A549 (cell line): Measurements from ENCODE around the gene ADAMTSL5. TPM values are rescaled to one million over a fixed set of nuclear protein-coding genes. Genes with fewer than 3 reads are reported as not detected.

ENCODE experiments used
- ATAC-seq, 2 experiments: fragments of 200-7000 bp in 1 of 2; fragments of >200 bp in 1 of 2; cut with Nextera tagmentation in 1 of 2; cut with Tn5 transposase in 1 of 2; 3 replicates each; pipeline versions ENCODE4 v1.8.0 to v1.9.1; 2018 to 2020; ENCODE audit warnings: mild to moderate bottlenecking in 1 of 2, moderate library complexity in 1 of 2
- CTCF ChIA-PET: fragments of 300-600 bp; sonication (Branson Sonifier 250); formaldehyde crosslinking; extraction: SDS; loops from one replicate; lab custom pipeline; 2021; ENCODE audit warnings: antibody characterized with exemption, inconsistent platforms; lab: Yijun Ruan, JAX
- POLR2A ChIA-PET: fragments of 350-600 bp; formaldehyde crosslinking; extraction: SDS; loops from one replicate; lab custom pipeline; 2021; ENCODE audit warnings: antibody characterized with exemption, inconsistent platforms; lab: Yijun Ruan, JAX
- DNase-seq, 2 experiments: peaks; one replicate each; pipeline versions ENCODE4 v3.0.0 to v3.0.0-alpha.2; 2011 to 2016; ENCODE audit warnings: low read depth in 1 of 2, low spot score in 1 of 2
- FAIRE-seq: peaks from 2 replicates; lab custom pipeline; 2011; peaks lifted over from hg19 to GRCh38; lab: Jason Lieb, UNC
- H3K27ac ChIP-seq, 2 experiments: fragments of >200 bp; sonication (Bioruptor Twin); formaldehyde crosslinking; 3 replicates each; pipeline ENCODE4 v1.5.1; 2016 to 2017
- H3K4me1 ChIP-seq: fragments of >200 bp; sonication (Bioruptor Twin); formaldehyde crosslinking; 3 replicates; pipeline ENCODE4 v1.6.1; 2016
- H3K4me2 ChIP-seq: fragments of >200 bp; sonication (Bioruptor Twin); formaldehyde crosslinking; 3 replicates; pipeline ENCODE4 v1.6.1; 2016
- H3K4me3 ChIP-seq: fragments of >200 bp; sonication (Bioruptor Twin); formaldehyde crosslinking; 3 replicates; pipeline ENCODE4 v1.5.1; 2016
- H3K9me3 ChIP-seq: fragments of >200 bp; sonication (Bioruptor Twin); formaldehyde crosslinking; 3 replicates; pipeline ENCODE4 v1.6.1; 2016
- CBX2 ChIP-seq: fragments of 200-600 bp; sonication (generic); IDR thresholded peaks from 2 replicates; pipeline ENCODE4 v1.6.1; 2016; ENCODE audit warnings: low read depth, mild to moderate bottlenecking, borderline replicate concordance
- CBX8 ChIP-seq: fragments of 200-600 bp; sonication (generic); IDR thresholded peaks from 2 replicates; pipeline ENCODE4 v1.6.1; 2016
- CEBPB ChIP-seq, 2 experiments: fragments of >200 bp in 1 of 2; sonication (Bioruptor Twin) in 1 of 2; formaldehyde crosslinking in 1 of 2; IDR thresholded peaks; 2 replicates each; pipeline ENCODE4 v1.6.1; 2012 to 2016
- CHD4 ChIP-seq: fragments of 200-600 bp; sonication (generic); IDR thresholded peaks from 2 replicates; pipeline ENCODE4 v1.6.1; 2016; ENCODE audit warnings: antibody characterized with exemption, mild to moderate bottlenecking, borderline replicate concordance
- EHF ChIP-seq: fragments of 250-450 bp; sonication (Bioruptor Pico); IDR thresholded peaks from 2 replicates; pipeline ENCODE4 v1.5.0; 2020; ENCODE audit warnings: mild to moderate bottlenecking
- FOSL2 ChIP-seq, 2 experiments: fragments of 450-650 bp in 1 of 2; fragments of >200 bp in 1 of 2; sonication (Bioruptor Twin) in 1 of 2; formaldehyde crosslinking; IDR thresholded peaks; 2 replicates each; pipeline versions ENCODE4 v1.5.0 to v1.6.1; 2016 to 2020; ENCODE audit warnings: mild to moderate bottlenecking in 1 of 2, moderate library complexity in 1 of 2
- GATA3 ChIP-seq: IDR thresholded peaks from 2 replicates; pipeline ENCODE4 v1.6.1; 2012; ENCODE audit warnings: borderline replicate concordance
- HOXA7 ChIP-seq: fragments of 250-450 bp; sonication (Bioruptor Pico); IDR thresholded peaks from 2 replicates; pipeline ENCODE4 v1.5.0; 2020; ENCODE audit warnings: mild to moderate bottlenecking, moderate library complexity
- HOXB13 ChIP-seq: fragments of 250-450 bp; sonication (Bioruptor Pico); IDR thresholded peaks from 2 replicates; pipeline ENCODE4 v1.5.0; 2020; ENCODE audit warnings: low read depth, mild to moderate bottlenecking, moderate library complexity
- HOXB5 ChIP-seq: fragments of 250-450 bp; sonication (Bioruptor Pico); IDR thresholded peaks from 2 replicates; pipeline ENCODE4 v1.5.0; 2020; ENCODE audit warnings: mild to moderate bottlenecking, moderate library complexity
- JUN ChIP-seq, 2 experiments: fragments of >200 bp; sonication (Bioruptor Twin); formaldehyde crosslinking; IDR thresholded peaks; 2 replicates in 1 of 2; 3 replicates in 1 of 2; pipeline ENCODE4 v1.6.1; 2016 to 2017
- MAZ ChIP-seq: fragments of 150-350 bp; IDR thresholded peaks from 2 replicates; pipeline ENCODE4 v1.6.1; 2014; ENCODE audit warnings: antibody characterized with exemption, low read depth, low read length, borderline replicate concordance
- NPAS2 ChIP-seq: fragments of 250-450 bp; sonication (Bioruptor Pico); IDR thresholded peaks from 2 replicates; pipeline ENCODE4 v1.8.0; 2022; ENCODE audit warnings: mild to moderate bottlenecking, moderate library complexity, borderline replicate concordance
- NR3C1 ChIP-seq: fragments of >200 bp; sonication (Bioruptor Twin); formaldehyde crosslinking; IDR thresholded peaks from 3 replicates; pipeline ENCODE4 v1.6.1; 2017
- PHF8 ChIP-seq: fragments of 200-600 bp; sonication (generic); IDR thresholded peaks from 2 replicates; pipeline ENCODE4 v1.6.1; 2016; ENCODE audit warnings: low read depth, mild to moderate bottlenecking, antibody characterized with exemption, moderate library complexity, borderline replicate concordance
- POLR2A ChIP-seq: IDR thresholded peaks from 2 replicates; pipeline ENCODE4 v1.6.1; 2012; ENCODE audit warnings: mild to moderate bottlenecking, low read length
- POLR2AphosphoS2 ChIP-seq: conservative IDR thresholded peaks from 2 replicates; pipeline ENCODE4 v1.6.1; 2012; ENCODE audit warnings: low read length, improper control_type of control experiment, inconsistent platforms
- RCOR1 ChIP-seq: fragments of 150-350 bp; IDR thresholded peaks from 2 replicates; pipeline ENCODE4 v1.6.1; 2014; ENCODE audit warnings: antibody characterized with exemption, low read length, low read depth
- RFX5 ChIP-seq: fragments of 450-650 bp; IDR thresholded peaks from 2 replicates; pipeline ENCODE4 v1.7.1; 2014; ENCODE audit warnings: antibody characterized with exemption, mild to moderate bottlenecking, moderate library complexity
- RNF2 ChIP-seq: fragments of 200-600 bp; sonication (generic); IDR thresholded peaks from 2 replicates; pipeline ENCODE4 v1.6.1; 2016; ENCODE audit warnings: low read depth, mild to moderate bottlenecking, antibody characterized with exemption, moderate library complexity, borderline replicate concordance
- SREBF2 ChIP-seq: fragments of 450-650 bp; IDR thresholded peaks from 2 replicates; pipeline ENCODE4 v1.6.1; 2014; ENCODE audit warnings: mild to moderate bottlenecking, moderate library complexity
- ZC3H11A ChIP-seq: fragments of 450-650 bp; IDR thresholded peaks from 2 replicates; pipeline ENCODE4 v1.6.1; 2014; ENCODE audit warnings: antibody characterized with exemption, mild to moderate bottlenecking
- ZFP36 ChIP-seq: fragments of 450-650 bp; IDR thresholded peaks from 2 replicates; pipeline ENCODE4 v1.6.1; 2014; ENCODE audit warnings: borderline replicate concordance; ENCODE audit not compliant: partially characterized antibody
- WGBS: methylation state at CpG from one replicate; pipeline ENCODE4 v1.1.6; 2017; ENCODE audit errors: missing lambda C conversion rate; 5-methylcytosine and 5-hydroxymethylcytosine counted together
- polyA plus RNA-seq, 4 experiments: library from polyadenylated mRNA; depleted of rRNA in 3 of 4; stranded (reverse); fragments of >200 nt; fragmentation: RNase III in 1 of 4; extraction: RNeasy Plus Mini Kit Qiagen cat#74134 plus additional on column Dnase treatment in 1 of 4; gene quantifications; 2 replicates in 3 of 4; 3 replicates in 1 of 4; pipeline ENCODE4 v1.2.3, GENCODE V29; 2011 to 2017
- TF ChIP-seq, protein P1 (sequence below): fragments of 200-600 bp; sonication (generic); IDR thresholded peaks from 2 replicates; pipeline ENCODE4 v1.6.1; 2016; ENCODE audit warnings: antibody characterized with exemption, mild to moderate bottlenecking, moderate library complexity
- TF ChIP-seq, protein P2 (sequence below): fragments of 250-450 bp; sonication (Bioruptor Pico); IDR thresholded peaks from 2 replicates; pipeline ENCODE4 v1.5.0; 2021; ENCODE audit warnings: mild to moderate bottlenecking, moderate library complexity, borderline replicate concordance

ADAMTSL5 gene
- polyA plus RNA-seq, 2 of the 4 experiments (the other 2 are of a cell fraction): 1.4 to 3.0 TPM

DNA sequence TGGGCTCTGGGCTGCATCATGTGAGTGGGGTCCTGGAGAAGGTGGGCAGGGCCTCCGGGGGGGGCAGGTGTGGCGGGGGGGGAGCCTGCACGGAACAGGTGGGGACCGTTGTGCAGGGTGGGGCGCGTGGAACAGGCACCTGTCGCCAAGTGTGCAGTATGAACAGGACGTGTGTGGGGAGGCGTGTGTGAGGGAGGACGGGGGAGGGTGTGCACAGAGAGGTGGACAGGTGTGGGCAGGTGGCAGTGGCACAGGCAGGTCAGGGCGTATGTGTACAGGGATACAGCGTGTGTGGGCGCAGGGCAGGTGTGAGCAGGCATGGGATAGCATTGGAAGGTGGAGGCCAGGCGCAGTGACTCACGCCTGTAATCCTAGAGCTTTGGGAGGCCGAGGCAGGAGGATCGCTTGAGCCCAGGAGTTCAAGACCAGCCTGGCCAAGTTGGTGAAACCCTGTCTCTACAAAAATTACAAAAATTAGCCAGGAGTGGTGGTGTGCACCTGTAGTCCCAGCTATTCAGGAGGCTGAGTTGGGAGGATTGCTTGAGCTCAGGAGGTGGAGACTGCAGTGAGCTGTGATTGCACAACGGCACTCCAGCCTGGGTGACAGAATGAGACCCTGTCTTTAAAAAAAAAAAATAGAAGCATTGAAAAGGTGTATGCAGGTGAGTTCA, 14.3 kb upstream of the ADAMTSL5 start:
- WGBS: 48% methylated on average over 7 of the region's 18 CpGs
- CTCF ChIA-PET: interaction anchor here (0.6 to 1.9 kb wide), 4 partner anchors 7 to 129 kb away, joined by 3 to 6 read pairs (median 6); no protein-coding TSS in a partner anchor
- TF ChIP-seq EHF (CRISPR knock-in tag) (no peak), ZFP36 (no peak), HOXA7 (CRISPR knock-in tag) (no peak), HOXB5 (CRISPR knock-in tag) (no peak), CEBPB (IDR thresholded peaks at IDR 0.05) (peak in 1 of 2 experiments; percentile 44; a peak in 1 of 4 replicates)
- FAIRE-seq: no peak
- POLR2A ChIA-PET: no interaction called here
- Histone ChIP-seq H3K4me2 (no peak overlapping the region), H3K27ac (no peak overlapping the region), H3K4me3 (no peak overlapping the region), H3K9me3 (no peaks in the 10 kb centered on the region), H3K4me1 (no peaks in the 10 kb centered on the region)
- ATAC-seq: no peak
- DNase-seq: no peak

DNA sequence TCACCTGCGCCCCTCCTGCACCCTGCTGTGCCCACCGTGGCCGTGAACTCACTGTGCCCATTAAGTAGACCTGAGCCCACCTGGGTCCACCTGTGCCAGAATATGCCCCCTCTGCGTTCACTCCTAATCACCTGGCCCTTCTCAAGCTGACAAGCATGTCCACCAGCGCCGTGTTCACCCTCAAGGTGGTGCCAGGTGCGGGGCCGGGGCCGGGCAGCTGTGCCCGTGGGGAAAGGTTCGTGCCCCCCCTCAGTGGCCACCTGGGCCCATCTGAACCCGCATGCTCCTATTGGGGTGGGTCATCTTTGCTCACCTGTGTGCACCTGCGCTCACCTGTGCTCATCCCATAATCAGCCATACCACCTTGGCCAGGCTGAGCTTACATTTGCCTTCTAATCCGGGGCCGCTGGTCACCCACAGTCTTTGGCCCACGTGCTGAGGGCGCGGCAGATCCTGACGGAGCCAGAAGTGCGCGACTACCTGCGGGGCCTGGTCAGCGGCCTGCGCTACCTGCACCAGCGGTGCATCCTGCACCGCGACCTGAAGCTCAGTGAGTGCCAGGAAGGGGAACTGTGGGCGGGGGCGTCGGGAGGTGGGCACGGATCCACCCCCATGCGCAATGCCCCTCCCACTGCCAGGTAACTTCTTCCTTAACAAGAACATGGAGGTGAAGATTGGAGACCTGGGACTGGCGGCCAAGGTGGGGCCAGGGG, 13.4 kb upstream of the ADAMTSL5 start:
- Histone ChIP-seq H3K4me1 (no peaks in the 10 kb centered on the region), H3K27ac (no peak overlapping the region), H3K4me3 (no peak overlapping the region), H3K9me3 (no peaks in the 10 kb centered on the region), H3K4me2 (no peak overlapping the region)
- CTCF ChIA-PET: interaction anchor here (1.9 kb wide), 1 partner anchor 8 kb away, joined by 6 read pairs; no protein-coding TSS in a partner anchor
- FAIRE-seq: no peak
- POLR2A ChIA-PET: no interaction called here
- ATAC-seq: no peak
- TF ChIP-seq CBX8: no peak
- TF ChIP-seq RNF2: no peak
- TF ChIP-seq HOXB13 (CRISPR knock-in tag): no peak
- TF ChIP-seq NR3C1: no peak
- no peak for TF ChIP-seq MAZ
- 32% methylated on average over 16 of the region's 33 CpGs for WGBS
- no peak for DNase-seq

GRCh38 chr19:1525343-1525742, 12.5 kb upstream of the ADAMTSL5 start:
- FAIRE-seq (no peak), ATAC-seq (peak; percentile 48 to 62; a peak in 5 of 6 replicates), DNase-seq (no peak)
- Histone ChIP-seq H3K4me1 (no peaks in the 10 kb centered on the region), H3K9me3 (no peaks in the 10 kb centered on the region), H3K4me3 (no peak overlapping the region), H3K27ac (no peak overlapping the region), H3K4me2 (no peak overlapping the region)
- WGBS: no CpG with 5 or more reads among the region's 31 CpGs
- TF ChIP-seq POLR2AphosphoS2 (no peak), ZFP36 (no peak), NPAS2 (no peak), CHD4 (no peak), CBX2 (no peak), ZC3H11A (no peak), PHF8 (no peak), EHF (CRISPR knock-in tag) (no peak), HOXB5 (CRISPR knock-in tag) (no peak), FOSL2 (IDR thresholded peaks at IDR 0.05) (no peak), FOSL2 (CRISPR knock-in tag; IDR thresholded peaks at IDR 0.05) (no peak), JUN (IDR thresholded peaks at IDR 0.05) (no peak), GATA3 (no peak), POLR2A (no peak), SREBF2 (no peak), HOXB13 (CRISPR knock-in tag) (no peak), RCOR1 (no peak), RFX5 (no peak)
- TF ChIP-seq, protein P1, sequence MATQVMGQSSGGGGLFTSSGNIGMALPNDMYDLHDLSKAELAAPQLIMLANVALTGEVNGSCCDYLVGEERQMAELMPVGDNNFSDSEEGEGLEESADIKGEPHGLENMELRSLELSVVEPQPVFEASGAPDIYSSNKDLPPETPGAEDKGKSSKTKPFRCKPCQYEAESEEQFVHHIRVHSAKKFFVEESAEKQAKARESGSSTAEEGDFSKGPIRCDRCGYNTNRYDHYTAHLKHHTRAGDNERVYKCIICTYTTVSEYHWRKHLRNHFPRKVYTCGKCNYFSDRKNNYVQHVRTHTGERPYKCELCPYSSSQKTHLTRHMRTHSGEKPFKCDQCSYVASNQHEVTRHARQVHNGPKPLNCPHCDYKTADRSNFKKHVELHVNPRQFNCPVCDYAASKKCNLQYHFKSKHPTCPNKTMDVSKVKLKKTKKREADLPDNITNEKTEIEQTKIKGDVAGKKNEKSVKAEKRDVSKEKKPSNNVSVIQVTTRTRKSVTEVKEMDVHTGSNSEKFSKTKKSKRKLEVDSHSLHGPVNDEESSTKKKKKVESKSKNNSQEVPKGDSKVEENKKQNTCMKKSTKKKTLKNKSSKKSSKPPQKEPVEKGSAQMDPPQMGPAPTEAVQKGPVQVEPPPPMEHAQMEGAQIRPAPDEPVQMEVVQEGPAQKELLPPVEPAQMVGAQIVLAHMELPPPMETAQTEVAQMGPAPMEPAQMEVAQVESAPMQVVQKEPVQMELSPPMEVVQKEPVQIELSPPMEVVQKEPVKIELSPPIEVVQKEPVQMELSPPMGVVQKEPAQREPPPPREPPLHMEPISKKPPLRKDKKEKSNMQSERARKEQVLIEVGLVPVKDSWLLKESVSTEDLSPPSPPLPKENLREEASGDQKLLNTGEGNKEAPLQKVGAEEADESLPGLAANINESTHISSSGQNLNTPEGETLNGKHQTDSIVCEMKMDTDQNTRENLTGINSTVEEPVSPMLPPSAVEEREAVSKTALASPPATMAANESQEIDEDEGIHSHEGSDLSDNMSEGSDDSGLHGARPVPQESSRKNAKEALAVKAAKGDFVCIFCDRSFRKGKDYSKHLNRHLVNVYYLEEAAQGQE: no peak
- TF ChIP-seq, protein P2, sequence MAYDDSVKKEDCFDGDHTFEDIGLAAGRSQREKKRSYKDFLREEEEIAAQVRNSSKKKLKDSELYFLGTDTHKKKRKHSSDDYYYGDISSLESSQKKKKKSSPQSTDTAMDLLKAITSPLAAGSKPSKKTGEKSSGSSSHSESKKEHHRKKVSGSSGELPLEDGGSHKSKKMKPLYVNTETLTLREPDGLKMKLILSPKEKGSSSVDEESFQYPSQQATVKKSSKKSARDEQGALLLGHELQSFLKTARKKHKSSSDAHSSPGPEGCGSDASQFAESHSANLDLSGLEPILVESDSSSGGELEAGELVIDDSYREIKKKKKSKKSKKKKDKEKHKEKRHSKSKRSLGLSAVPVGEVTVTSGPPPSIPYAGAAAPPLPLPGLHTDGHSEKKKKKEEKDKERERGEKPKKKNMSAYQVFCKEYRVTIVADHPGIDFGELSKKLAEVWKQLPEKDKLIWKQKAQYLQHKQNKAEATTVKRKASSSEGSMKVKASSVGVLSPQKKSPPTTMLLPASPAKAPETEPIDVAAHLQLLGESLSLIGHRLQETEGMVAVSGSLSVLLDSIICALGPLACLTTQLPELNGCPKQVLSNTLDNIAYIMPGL (CRISPR knock-in tag): no peak
- ChIA-PET POLR2A (no interaction called here), CTCF (interaction anchor here (1.1 to 1.9 kb wide), 2 partner anchors 9 to 21 kb away, joined by 5 to 6 read pairs; no protein-coding TSS in a partner anchor)
